ENCODE data around the gene CTNNBL1. TPM values are rescaled to one million over a fixed set of nuclear protein-coding genes. Genes with fewer than 3 reads are reported as not detected.

Gene CTNNBL1
- total and polyA plus RNA-seq, 2 of the 4 experiments (the other 2 are of a cell fraction), result 29.9 to 34.1 TPM

GRCh38 chr20:37657924-37658804, 35.7 kb upstream of the CTNNBL1 start:
- H2BK5ac ChIP-seq (ENCODE audit: low read depth, low read length, poor library complexity, severe bottlenecking), result no peak overlapping the region
- no peak overlapping the region for H4K91ac ChIP-seq (ENCODE audit: insufficient read depth, low read depth, low read length)
- H2AK5ac ChIP-seq (ENCODE audit: low read depth, low read length), result no peak overlapping the region
- no TSS peak for BruUV-seq (replicated peaks)
- no peaks in the 10 kb centered on the region for H3K36me3 ChIP-seq (ENCODE audit: control insufficient read depth, insufficient read depth, low read length)
- 100% methylated on average over 1 of the region's 6 CpGs; no CpG with 5 or more reads in 1 of the 2 experiments for WGBS, 2 experiments (ENCODE audit: extremely low coverage in 2 of 2, insufficient read length in 1 of 2)
- H3K27ac ChIP-seq (ENCODE audit: insufficient read depth, low read length), result no peak overlapping the region
- no peak overlapping the region for H2BK120ac ChIP-seq (ENCODE audit: low read depth, low read length)
- H4K5ac ChIP-seq (ENCODE audit: low read depth, low read length), result no peak overlapping the region
- H3K4me1 ChIP-seq (ENCODE audit: control insufficient read depth, insufficient read depth, low read length), result no peaks in the 10 kb centered on the region
- H2AFZ ChIP-seq (replicated peaks; ENCODE audit: low read length, poor library complexity), result no peak overlapping the region
- H4K20me1 ChIP-seq (ENCODE audit: insufficient read depth, low read length), result no peaks in the 10 kb centered on the region
- no peak overlapping the region for H3K4me2 ChIP-seq (ENCODE audit: low read depth, low read length)
- H3K4ac ChIP-seq (ENCODE audit: low read depth, low read length), result no peak overlapping the region
- no peak overlapping the region for H4K8ac ChIP-seq (ENCODE audit: low read depth in 2 of 2, low read length in 2 of 2)
- H3K18ac ChIP-seq (ENCODE audit: low read depth, low read length), result no peak overlapping the region
- dilution Hi-C loops (cut with HindIII; ENCODE audit: low sequenced_read_pairs, unreplicated experiment) (no loop called here), in situ Hi-C loops (cut with MboI; ENCODE audit: low sequenced_read_pairs) (no loop called here), intact Hi-C loops (cut with micrococcal nuclease) (no loop called here)
- H3K14ac ChIP-seq (replicated peaks; ENCODE audit: low read depth, low read length), result no peak overlapping the region
- H3K9me3 ChIP-seq (ENCODE audit: control insufficient read depth, insufficient read depth, low read length), result no peaks in the 10 kb centered on the region
- no peak overlapping the region for H3K9ac ChIP-seq (ENCODE audit: low read depth, low read length)
- no peak overlapping the region for H2BK15ac ChIP-seq (ENCODE audit: low read depth, low read length)
- TF ChIP-seq FOS (IDR thresholded peaks at IDR 0.05; ENCODE audit: low read depth, low read length), result no peak
- TF ChIP-seq CEBPB (IDR thresholded peaks at IDR 0.05; ENCODE audit: low read depth, low read length), result no peak
- no peak for TF ChIP-seq MAFK (IDR thresholded peaks at IDR 0.05; ENCODE audit: low read depth, low read length)
- TF ChIP-seq USF2 (IDR thresholded peaks at IDR 0.05; ENCODE audit: low read depth, low read length), result no peak
- no peak for TF ChIP-seq NFE2L2 (IDR thresholded peaks at IDR 0.05; ENCODE audit: low read depth, low read length)
- no peak for TF ChIP-seq BHLHE40 (IDR thresholded peaks at IDR 0.05; ENCODE audit: low read depth, low read length)
- TF ChIP-seq CHD1 (IDR thresholded peaks at IDR 0.05; ENCODE audit: low read depth, low read length), result no peak
- TF ChIP-seq RFX5 (IDR thresholded peaks at IDR 0.05; ENCODE audit: low read depth, low read length), result no peak
- H3K56ac ChIP-seq (ENCODE audit: extremely low read depth, insufficient read depth, low read length), result no peak overlapping the region
- DNase-seq (no peak), ATAC-seq (ENCODE audit: low read depth) (no peak)
- no peak overlapping the region for H2BK20ac ChIP-seq (ENCODE audit: low read depth, low read length)
- H3K27me3 ChIP-seq (ENCODE audit: control insufficient read depth, insufficient read depth, low read length), result peaks cover 9% of the 10 kb centered on the region
- no peak overlapping the region for H3K23ac ChIP-seq (ENCODE audit: low read depth, low read length)
- H2AK9ac ChIP-seq (replicated peaks; ENCODE audit: low read depth, low read length, poor library complexity), result peak overlapping the region; percentile 65
- POLR2A ChIA-PET (ENCODE audit: unreplicated experiment), result no interaction called here
- no peak overlapping the region for H3K4me3 ChIP-seq (ENCODE audit: insufficient read depth, low read depth, low read length)
- H3K79me1 ChIP-seq (ENCODE audit: low read depth in 1 of 2, low read length in 2 of 2), result no peaks in the 10 kb centered on the region
- CTCF ChIA-PET, result interaction anchor here (0.6 kb wide), 1 partner anchor 220 kb away, joined by 3 read pairs; no protein-coding TSS in a partner anchor
- no peaks in the 10 kb centered on the region for H3K9me1 ChIP-seq (ENCODE audit: insufficient read depth, low read length)
